GM21619 (cell line): Measurements from ENCODE around the gene NARS2.

Experiments
- ATAC-seq: cut with Tn5 transposase; IDR thresholded peaks from one replicate; pipeline ENCODE4 v1.9.1; 2021; ENCODE audit not compliant: unreplicated experiment

Gene NARS2

DNA sequence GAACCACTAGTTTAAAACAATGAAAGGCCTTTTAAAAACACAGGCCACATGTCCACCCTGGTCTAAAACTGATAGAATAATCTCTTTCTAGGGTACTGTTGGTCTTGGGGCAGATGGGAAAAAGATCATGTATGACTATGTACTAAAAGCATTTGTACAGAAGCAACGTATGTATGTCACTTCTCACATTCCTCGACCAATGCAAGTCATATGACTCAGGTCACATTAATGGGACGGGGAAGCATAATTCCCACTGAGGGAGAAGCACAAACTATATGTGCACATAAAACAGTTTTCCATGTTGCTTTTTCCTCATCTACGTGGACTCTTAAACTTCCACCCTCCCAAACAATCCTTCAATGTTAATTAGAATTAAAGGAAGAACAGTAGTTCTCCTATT, 124.8 kb downstream of the NARS2 start:
- no peak for ATAC-seq

DNA sequence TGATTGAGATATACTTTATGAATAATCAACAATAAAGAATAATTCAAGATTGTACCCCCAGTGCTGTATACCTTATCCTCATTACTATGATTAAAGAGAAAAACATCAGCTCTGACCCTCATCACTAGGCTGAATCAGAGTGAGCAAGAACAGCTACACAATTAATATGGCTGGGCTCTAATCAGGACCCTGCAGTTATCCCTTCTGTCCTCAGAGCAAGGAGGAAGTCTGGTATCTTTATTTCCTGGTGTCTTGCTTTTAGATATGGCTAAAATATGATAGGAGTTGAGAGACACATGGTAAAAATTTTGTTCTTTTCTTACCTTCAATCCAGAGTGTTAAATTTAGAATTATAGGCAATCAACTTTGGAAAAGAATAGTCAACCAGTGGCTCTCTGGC, 128.5 kb downstream of the NARS2 start:
- ATAC-seq = no peak

GRCh38 chr11:78444726-78445125, 129.9 kb downstream of the NARS2 start:
- no peak for ATAC-seq

DNA sequence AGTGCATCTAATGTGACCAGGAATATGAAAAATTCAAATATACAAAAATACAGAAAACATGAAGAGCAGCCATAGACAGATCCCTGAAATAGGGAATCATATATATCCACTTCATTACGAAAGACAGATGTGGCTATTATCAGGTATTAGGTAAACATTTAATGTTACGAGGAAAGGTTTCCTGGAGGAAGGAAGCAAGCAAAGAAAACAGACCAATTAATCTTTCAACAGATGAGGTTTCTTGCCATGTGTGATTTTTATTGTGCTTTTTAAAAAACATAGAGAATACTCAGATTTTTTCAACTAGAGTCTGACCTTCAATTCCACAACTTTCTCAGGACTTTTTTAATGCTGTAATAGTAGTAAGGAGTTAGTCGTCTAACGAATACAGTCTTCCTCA, 132.7 kb downstream of the NARS2 start:
- no peak for ATAC-seq

- peak; percentile 73 for ATAC-seq
Measured at GRCh38 chr11:78438298-78438975, 136.2 kb downstream of the NARS2 start.

DNA sequence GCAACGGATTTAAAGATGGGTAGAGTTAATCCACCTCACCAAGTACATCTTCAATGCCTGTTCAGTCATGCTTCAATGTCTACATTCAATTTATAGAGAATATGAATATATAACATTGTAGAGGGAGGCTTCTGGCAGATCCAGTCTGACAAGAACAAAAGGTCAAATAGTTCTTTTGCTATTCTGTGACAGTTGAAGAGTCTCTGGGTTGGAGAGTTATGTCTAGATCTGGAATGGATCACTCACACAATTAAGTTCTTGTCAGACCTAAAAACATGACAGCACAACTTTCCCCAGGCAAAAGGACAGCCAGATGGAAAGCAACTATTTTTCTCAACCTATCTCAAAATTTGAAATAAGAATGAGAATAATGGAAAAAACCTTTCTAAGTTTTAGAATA, 141.7 kb downstream of the NARS2 start:
- ATAC-seq = no peak

- ATAC-seq = no peak
Measured at GRCh38 chr11:78432058-78432515, 142.6 kb downstream of the NARS2 start.

- ATAC-seq = peak; percentile 32
Measured at GRCh38 chr11:78429660-78430059, 145.0 kb downstream of the NARS2 start.

DNA sequence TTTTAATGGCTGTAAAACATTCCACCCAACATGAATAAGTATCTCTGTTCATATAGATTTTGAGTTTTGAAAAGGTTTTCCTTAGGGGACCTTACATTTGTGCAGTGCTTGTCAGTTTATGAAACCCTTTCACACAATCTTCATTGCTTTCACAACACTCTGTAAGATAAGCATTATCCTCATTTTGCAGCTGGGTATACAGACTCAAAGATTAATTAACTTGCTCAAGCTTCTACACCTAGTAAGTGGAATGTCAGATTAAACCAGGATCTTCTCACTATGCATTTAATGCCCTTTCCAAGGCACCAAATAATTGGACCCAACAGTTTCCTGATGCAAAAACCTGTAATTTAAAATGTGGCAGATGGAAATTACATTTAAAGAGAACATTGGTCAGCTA, 145.5 kb downstream of the NARS2 start:
- ATAC-seq = no peak

DNA sequence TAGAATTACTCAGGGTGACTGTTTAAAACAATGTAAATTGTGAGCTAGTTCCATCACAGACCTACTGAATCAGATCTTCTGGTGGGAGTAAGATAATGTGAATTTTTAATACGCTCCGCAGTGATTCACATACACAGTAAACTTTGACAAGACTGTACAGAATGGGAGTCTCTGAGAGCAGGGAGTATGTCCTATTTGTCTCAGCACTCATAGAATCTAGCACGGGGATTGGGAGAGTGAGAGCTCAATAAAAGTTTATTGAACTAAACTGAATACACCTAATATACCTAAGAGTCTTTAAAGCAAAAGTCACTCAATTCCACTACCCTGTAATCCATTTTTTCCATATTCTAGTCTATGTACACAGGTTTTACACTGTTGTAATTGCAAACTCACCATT, 145.9 kb downstream of the NARS2 start:
- ATAC-seq = no peak

GRCh38 chr11:78428266-78428636, 146.4 kb downstream of the NARS2 start:
- ATAC-seq = peak; percentile 2

GRCh38 chr11:78427615-78428265, 146.9 kb downstream of the NARS2 start:
- ATAC-seq = peak; percentile 36

DNA sequence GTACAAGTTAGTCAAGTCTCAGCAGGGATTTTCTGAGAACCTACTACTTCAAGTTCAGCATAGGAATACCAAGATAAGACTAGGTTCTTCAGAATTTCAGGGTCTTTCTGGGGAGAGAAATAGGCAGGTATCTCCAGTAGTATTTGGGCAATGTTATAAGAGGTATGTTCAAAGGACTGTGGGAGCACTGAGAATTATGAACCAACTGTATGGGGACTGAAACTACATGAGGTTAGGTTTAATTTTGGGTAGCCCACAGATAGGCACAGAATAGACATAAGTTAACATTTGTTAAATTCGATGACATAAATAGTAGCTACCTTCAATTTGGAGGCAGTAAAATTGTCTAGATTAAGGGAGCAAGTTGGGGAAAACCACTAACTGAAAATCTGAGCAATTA, 147.8 kb downstream of the NARS2 start:
- no peak for ATAC-seq

GRCh38 chr11:78425399-78426070, 149.1 kb downstream of the NARS2 start:
- no peak for ATAC-seq

DNA sequence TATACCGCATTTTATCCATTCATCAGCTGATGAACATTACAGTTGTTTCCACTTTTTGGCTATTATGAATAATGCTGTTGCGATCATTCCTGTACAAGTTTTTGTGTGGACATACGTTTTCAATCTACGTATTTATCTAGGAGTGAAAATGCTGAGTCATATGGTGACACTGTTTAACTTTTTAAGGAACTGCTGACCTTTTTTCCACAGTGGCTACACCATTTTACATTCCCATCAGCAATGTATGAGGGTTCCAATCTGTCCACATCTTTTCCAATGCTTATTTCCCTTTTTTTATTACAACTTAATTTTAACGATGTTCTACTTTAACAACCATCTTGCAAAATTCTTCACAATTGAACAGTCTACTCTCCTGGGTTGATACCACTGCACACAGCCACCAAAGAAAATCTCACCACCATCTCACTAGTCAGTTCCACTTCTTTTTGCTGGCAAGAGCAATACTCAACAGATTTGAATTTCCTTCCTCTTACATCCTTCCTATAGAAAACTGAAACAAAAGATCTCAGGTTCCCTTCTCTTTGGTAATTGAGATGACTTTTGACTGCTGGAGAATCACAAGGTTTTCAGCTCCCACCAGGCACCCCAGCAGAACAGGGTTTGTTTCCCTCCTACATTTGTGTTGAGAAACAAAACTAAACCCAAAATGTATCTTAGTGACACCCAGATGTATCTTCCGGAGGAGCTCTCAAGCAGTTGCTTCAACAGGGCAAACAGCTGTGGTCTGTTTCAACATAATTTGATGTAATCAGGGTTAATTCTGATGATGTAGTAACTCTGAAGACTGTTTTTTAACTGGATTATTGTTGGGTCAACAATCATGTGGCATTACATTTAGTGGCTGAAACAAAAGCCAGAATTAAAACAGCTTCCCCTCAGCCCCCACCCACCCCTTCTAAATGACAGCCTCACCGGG, 150.1 kb downstream of the NARS2 start:
- ATAC-seq = peak; percentile 34

DNA sequence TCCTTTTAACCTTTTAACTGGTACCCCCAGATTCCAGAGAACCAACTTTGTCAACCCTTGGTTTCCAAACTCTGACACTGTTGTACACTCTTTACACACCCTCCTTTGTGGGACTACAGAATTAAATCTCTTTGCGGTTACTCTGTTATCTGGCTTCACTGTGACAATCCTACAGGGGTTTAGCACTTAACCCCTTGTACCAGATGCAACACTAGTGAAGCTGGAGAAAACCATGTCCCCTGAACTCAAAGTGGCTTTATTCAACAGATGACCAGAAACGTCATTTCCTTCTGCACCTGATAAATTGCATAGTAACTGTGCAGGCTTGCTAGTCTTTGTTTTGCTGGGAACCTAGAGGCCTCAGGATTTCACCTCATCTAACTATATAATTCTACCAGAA, 151.4 kb downstream of the NARS2 start:
- ATAC-seq = no peak

GRCh38 chr11:78420796-78421209, 153.9 kb downstream of the NARS2 start:
- no peak for ATAC-seq

- ATAC-seq = no peak
Measured at GRCh38 chr11:78420255-78420764, 154.4 kb downstream of the NARS2 start.

DNA sequence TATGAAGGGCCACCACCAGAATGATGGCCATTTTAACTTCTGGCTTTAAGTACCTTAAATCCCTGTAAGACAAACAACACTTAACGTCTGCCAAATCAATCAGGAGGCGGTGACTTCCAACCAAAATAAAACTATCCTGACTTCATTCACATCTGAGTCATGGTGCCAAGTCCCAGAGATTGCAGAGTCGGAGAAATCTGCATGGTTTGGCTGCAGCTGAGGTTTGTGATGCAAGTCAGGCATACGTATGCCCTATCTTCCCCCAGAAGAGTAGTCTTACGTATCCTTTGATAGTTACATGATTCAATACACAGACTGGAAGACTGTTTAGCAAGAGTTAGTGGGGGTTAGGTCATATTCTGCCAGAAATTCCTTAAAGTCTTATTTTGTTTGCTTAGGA, 155.3 kb downstream of the NARS2 start:
- no peak for ATAC-seq

DNA sequence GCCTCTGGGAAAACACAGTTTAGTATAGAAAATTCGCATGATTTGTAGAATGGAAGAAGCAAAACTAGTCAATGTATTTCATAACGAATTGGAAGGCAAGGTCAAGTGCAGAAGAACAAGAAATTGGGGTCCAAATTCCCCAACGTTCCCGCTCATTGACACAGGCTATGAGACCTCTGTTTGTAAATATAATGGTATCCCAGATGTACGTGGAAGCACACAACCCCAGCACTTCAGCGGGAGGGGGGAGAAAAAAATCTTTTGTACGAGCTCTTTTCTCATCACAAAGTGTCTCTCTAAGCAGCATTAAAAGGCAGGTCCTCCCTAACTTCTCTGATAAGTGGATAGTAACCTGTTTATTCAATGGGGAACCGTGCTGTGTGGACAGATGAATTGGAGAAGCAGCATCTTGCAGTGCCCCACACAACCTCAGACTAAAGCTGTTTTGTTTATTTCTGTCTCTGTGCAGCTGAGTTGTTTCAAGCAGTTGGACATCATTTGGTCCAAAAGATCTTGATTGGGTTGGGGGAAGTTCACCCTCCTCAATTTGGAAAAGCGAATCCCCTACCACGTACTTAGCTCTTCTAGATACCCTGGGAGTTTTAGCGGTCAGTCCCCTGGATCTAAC, 156.0 kb downstream of the NARS2 start:
- no peak for ATAC-seq
